ENCODE measurements around the gene TSHZ2.

Gene TSHZ2

GRCh38 chr20:53260591-53260990 lies 288.4 kb downstream of the TSHZ2 start:
- H3K9me3 Mint-ChIP-seq, result no peaks in the 10 kb centered on the region
- DNase-seq, result no peak
- peaks cover 7% of the 10 kb centered on the region for H3K36me3 Mint-ChIP-seq (ENCODE audit: low read depth)
- H3K4me1 Mint-ChIP-seq (ENCODE audit: low read depth), result peaks cover under 1% of the 10 kb centered on the region
- H3K27me3 Mint-ChIP-seq, result no peaks in the 10 kb centered on the region
- H3K27ac Mint-ChIP-seq, result no peak overlapping the region
- H3K4me3 Mint-ChIP-seq, result no peak overlapping the region

GRCh38 chr20:53262365-53262764 lies 290.2 kb downstream of the TSHZ2 start:
- DNase-seq, result no peak
- H3K27ac Mint-ChIP-seq, result no peak overlapping the region
- no peaks in the 10 kb centered on the region for H3K4me1 Mint-ChIP-seq (ENCODE audit: low read depth)
- no peaks in the 10 kb centered on the region for H3K27me3 Mint-ChIP-seq
- no peaks in the 10 kb centered on the region for H3K9me3 Mint-ChIP-seq
- H3K36me3 Mint-ChIP-seq (ENCODE audit: low read depth), result peaks cover 3% of the 10 kb centered on the region
- no peak overlapping the region for H3K4me3 Mint-ChIP-seq

GRCh38 chr20:53263554-53264438 lies 291.6 kb downstream of the TSHZ2 start:
- no peaks in the 10 kb centered on the region for H3K36me3 Mint-ChIP-seq (ENCODE audit: low read depth)
- DNase-seq, result no peak
- no peak overlapping the region for H3K4me3 Mint-ChIP-seq
- H3K4me1 Mint-ChIP-seq (ENCODE audit: low read depth), result no peaks in the 10 kb centered on the region
- H3K27me3 Mint-ChIP-seq, result no peaks in the 10 kb centered on the region
- no peak overlapping the region for H3K27ac Mint-ChIP-seq
- H3K9me3 Mint-ChIP-seq, result no peaks in the 10 kb centered on the region

GRCh38 chr20:53264604-53265003 lies 292.4 kb downstream of the TSHZ2 start:
- no peak overlapping the region for H3K27ac Mint-ChIP-seq
- no peak overlapping the region for H3K4me3 Mint-ChIP-seq
- no peak for DNase-seq
- no peaks in the 10 kb centered on the region for H3K4me1 Mint-ChIP-seq (ENCODE audit: low read depth)
- no peaks in the 10 kb centered on the region for H3K36me3 Mint-ChIP-seq (ENCODE audit: low read depth)
- no peaks in the 10 kb centered on the region for H3K9me3 Mint-ChIP-seq
- peaks cover 2% of the 10 kb centered on the region for H3K27me3 Mint-ChIP-seq

GRCh38 chr20:53265304-53265875 lies 293.2 kb downstream of the TSHZ2 start:
- H3K36me3 Mint-ChIP-seq (ENCODE audit: low read depth), result no peaks in the 10 kb centered on the region
- no peak overlapping the region for H3K4me3 Mint-ChIP-seq
- peaks cover 2% of the 10 kb centered on the region for H3K27me3 Mint-ChIP-seq
- no peaks in the 10 kb centered on the region for H3K9me3 Mint-ChIP-seq
- no peak overlapping the region for H3K27ac Mint-ChIP-seq
- DNase-seq, result no peak
- no peaks in the 10 kb centered on the region for H3K4me1 Mint-ChIP-seq (ENCODE audit: low read depth)

GRCh38 chr20:53269380-53269779 lies 297.2 kb downstream of the TSHZ2 start:
- H3K27me3 Mint-ChIP-seq, result peaks cover 2% of the 10 kb centered on the region
- no peak overlapping the region for H3K27ac Mint-ChIP-seq
- no peak overlapping the region for H3K4me3 Mint-ChIP-seq
- H3K9me3 Mint-ChIP-seq, result no peaks in the 10 kb centered on the region
- DNase-seq, result no peak
- H3K36me3 Mint-ChIP-seq (ENCODE audit: low read depth), result no peaks in the 10 kb centered on the region
- no peaks in the 10 kb centered on the region for H3K4me1 Mint-ChIP-seq (ENCODE audit: low read depth)

GRCh38 chr20:53270792-53271375 lies 298.7 kb downstream of the TSHZ2 start:
- no peak for DNase-seq
- peaks cover 2% of the 10 kb centered on the region for H3K27me3 Mint-ChIP-seq
- no peaks in the 10 kb centered on the region for H3K36me3 Mint-ChIP-seq (ENCODE audit: low read depth)
- H3K9me3 Mint-ChIP-seq, result no peaks in the 10 kb centered on the region
- no peaks in the 10 kb centered on the region for H3K4me1 Mint-ChIP-seq (ENCODE audit: low read depth)
- no peak overlapping the region for H3K4me3 Mint-ChIP-seq
- H3K27ac Mint-ChIP-seq, result no peak overlapping the region

GRCh38 chr20:53274365-53274764 lies 302.2 kb downstream of the TSHZ2 start:
- no peak overlapping the region for H3K4me3 Mint-ChIP-seq
- H3K4me1 Mint-ChIP-seq (ENCODE audit: low read depth), result no peaks in the 10 kb centered on the region
- H3K36me3 Mint-ChIP-seq (ENCODE audit: low read depth), result no peaks in the 10 kb centered on the region
- H3K27me3 Mint-ChIP-seq, result peaks cover under 1% of the 10 kb centered on the region
- no peak overlapping the region for H3K27ac Mint-ChIP-seq
- no peaks in the 10 kb centered on the region for H3K9me3 Mint-ChIP-seq
- no peak for DNase-seq

- no peak for DNase-seq
- H3K27ac Mint-ChIP-seq, result no peak overlapping the region
These were observed 302.6 kb downstream of the TSHZ2 start for GRCh38 chr20:53274807-53275206.

GRCh38 chr20:53276143-53276542 lies 304.0 kb downstream of the TSHZ2 start:
- no peaks in the 10 kb centered on the region for H3K9me3 Mint-ChIP-seq
- H3K36me3 Mint-ChIP-seq (ENCODE audit: low read depth), result peaks cover 2% of the 10 kb centered on the region
- no peaks in the 10 kb centered on the region for H3K4me1 Mint-ChIP-seq (ENCODE audit: low read depth)
- H3K4me3 Mint-ChIP-seq, result no peak overlapping the region
- H3K27me3 Mint-ChIP-seq, result no peaks in the 10 kb centered on the region
- DNase-seq, result no peak
- no peak overlapping the region for H3K27ac Mint-ChIP-seq

More at GRCh38 chr20:53274807-53275206, 302.6 kb downstream of the TSHZ2 start:
- Mint-ChIP-seq H3K9me3 (no peaks in the 10 kb centered on the region), H3K4me3 (no peak overlapping the region), H3K27me3 (no peaks in the 10 kb centered on the region), H3K4me1 (ENCODE audit: low read depth) (no peaks in the 10 kb centered on the region), H3K36me3 (ENCODE audit: low read depth) (no peaks in the 10 kb centered on the region)

- Mint-ChIP-seq H3K27ac (no peak overlapping the region), H3K27me3 (no peaks in the 10 kb centered on the region), H3K36me3 (ENCODE audit: low read depth) (peaks cover 6% of the 10 kb centered on the region), H3K9me3 (no peaks in the 10 kb centered on the region), H3K4me3 (no peak overlapping the region), H3K4me1 (ENCODE audit: low read depth) (no peaks in the 10 kb centered on the region)
- no peak for DNase-seq
These were observed 306.4 kb downstream of the TSHZ2 start for GRCh38 chr20:53278555-53278954.

GRCh38 chr20:53279735-53280134 lies 307.6 kb downstream of the TSHZ2 start:
- Mint-ChIP-seq H3K27ac (no peak overlapping the region), H3K9me3 (no peaks in the 10 kb centered on the region), H3K36me3 (ENCODE audit: low read depth) (peaks cover 6% of the 10 kb centered on the region), H3K4me1 (ENCODE audit: low read depth) (no peaks in the 10 kb centered on the region), H3K27me3 (no peaks in the 10 kb centered on the region), H3K4me3 (no peak overlapping the region)
- DNase-seq, result no peak

- Mint-ChIP-seq H3K27ac (no peak overlapping the region), H3K4me3 (no peak overlapping the region), H3K9me3 (no peaks in the 10 kb centered on the region), H3K4me1 (ENCODE audit: low read depth) (no peaks in the 10 kb centered on the region), H3K27me3 (no peaks in the 10 kb centered on the region), H3K36me3 (ENCODE audit: low read depth) (peaks cover 6% of the 10 kb centered on the region)
- DNase-seq, result no peak
These were observed 309.5 kb downstream of the TSHZ2 start for GRCh38 chr20:53281557-53282117.

- DNase-seq, result no peak
- Mint-ChIP-seq H3K4me3 (no peak overlapping the region), H3K27me3 (no peaks in the 10 kb centered on the region), H3K9me3 (no peaks in the 10 kb centered on the region), H3K36me3 (ENCODE audit: low read depth) (peaks cover 6% of the 10 kb centered on the region), H3K4me1 (ENCODE audit: low read depth) (no peaks in the 10 kb centered on the region), H3K27ac (no peak overlapping the region)
These were observed 310.2 kb downstream of the TSHZ2 start for GRCh38 chr20:53282217-53282955.

All from activated T-cell treated with anti-CD3 and anti-CD28 coated beads, Interleukin-2, amount 50 U/mL, for 24 hours (primary cell).